Measurements from ENCODE around the gene NLRP6. TPM values are rescaled to one million over a fixed set of nuclear protein-coding genes. Genes with fewer than 3 reads are reported as not detected.
A peak's percentile ranks its signal among the peaks of the same experiment; 100 is the strongest.

The NLRP6 gene
- total RNA-seq, 1 experiment from 2014 or later = not detected

DNA sequence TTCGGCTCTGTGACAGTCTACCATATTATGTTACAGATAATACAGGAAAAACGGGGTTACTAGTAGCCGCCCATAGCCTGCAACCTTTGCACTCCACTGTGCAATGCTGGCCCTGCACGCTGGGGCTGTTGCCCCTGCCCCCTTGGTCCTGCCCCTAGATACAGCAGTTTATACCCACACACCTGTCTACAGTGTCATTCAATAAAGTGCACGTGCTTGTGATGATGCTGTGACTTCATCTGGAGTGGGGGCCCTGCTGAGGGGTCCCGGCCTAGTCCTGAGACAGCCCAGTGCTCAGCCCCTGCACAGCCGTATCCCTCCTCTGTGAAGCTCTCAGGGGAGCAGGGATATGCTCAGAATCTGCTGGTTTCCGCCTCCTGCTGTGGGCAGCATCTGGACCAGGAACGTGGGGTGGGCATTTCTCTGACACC is 36.9 kb downstream of the NLRP6 start:
- H3K27me3 ChIP-seq (replicated peaks; ENCODE audit: insufficient read depth, low read depth, low read length, poor library complexity) = no peaks in the 10 kb centered on the region
- H3K27ac ChIP-seq (ENCODE audit: low read depth, low read length, poor library complexity, severe bottlenecking) = no peak overlapping the region
- TF ChIP-seq, protein P1, sequence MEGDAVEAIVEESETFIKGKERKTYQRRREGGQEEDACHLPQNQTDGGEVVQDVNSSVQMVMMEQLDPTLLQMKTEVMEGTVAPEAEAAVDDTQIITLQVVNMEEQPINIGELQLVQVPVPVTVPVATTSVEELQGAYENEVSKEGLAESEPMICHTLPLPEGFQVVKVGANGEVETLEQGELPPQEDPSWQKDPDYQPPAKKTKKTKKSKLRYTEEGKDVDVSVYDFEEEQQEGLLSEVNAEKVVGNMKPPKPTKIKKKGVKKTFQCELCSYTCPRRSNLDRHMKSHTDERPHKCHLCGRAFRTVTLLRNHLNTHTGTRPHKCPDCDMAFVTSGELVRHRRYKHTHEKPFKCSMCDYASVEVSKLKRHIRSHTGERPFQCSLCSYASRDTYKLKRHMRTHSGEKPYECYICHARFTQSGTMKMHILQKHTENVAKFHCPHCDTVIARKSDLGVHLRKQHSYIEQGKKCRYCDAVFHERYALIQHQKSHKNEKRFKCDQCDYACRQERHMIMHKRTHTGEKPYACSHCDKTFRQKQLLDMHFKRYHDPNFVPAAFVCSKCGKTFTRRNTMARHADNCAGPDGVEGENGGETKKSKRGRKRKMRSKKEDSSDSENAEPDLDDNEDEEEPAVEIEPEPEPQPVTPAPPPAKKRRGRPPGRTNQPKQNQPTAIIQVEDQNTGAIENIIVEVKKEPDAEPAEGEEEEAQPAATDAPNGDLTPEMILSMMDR (conservative IDR thresholded peaks at IDR 0.05; ENCODE audit: low read depth, low read length) = no peak
- TF ChIP-seq EZH2 (IDR thresholded peaks at IDR 0.05; ENCODE audit: borderline replicate concordance, low read depth, low read length, poor library complexity, severe bottlenecking) = no peak
- DNase-seq (ENCODE audit: low spot score) = no peak
- no TSS peak for BruUV-seq (replicated peaks)
- H3K36me3 ChIP-seq (ENCODE audit: insufficient read depth, low read length, poor library complexity, severe bottlenecking) = no peaks in the 10 kb centered on the region
- no peaks in the 10 kb centered on the region for H3K9me3 ChIP-seq (ENCODE audit: low read depth, low read length, poor library complexity, severe bottlenecking)
- ChIA-PET POLR2A (ENCODE audit: low non-redundant PET) (no interaction called here), CTCF (no interaction called here)
- peaks cover 13% of the 10 kb centered on the region for H3K4me1 ChIP-seq (ENCODE audit: insufficient read depth, low read length, poor library complexity, severe bottlenecking)
- intact Hi-C loops (cut with micrococcal nuclease; ENCODE audit: unreplicated experiment) = no loop called here
- H3K4me3 ChIP-seq (ENCODE audit: low read depth, low read length, poor library complexity, severe bottlenecking) = peak overlapping the region; percentile 55

DNA sequence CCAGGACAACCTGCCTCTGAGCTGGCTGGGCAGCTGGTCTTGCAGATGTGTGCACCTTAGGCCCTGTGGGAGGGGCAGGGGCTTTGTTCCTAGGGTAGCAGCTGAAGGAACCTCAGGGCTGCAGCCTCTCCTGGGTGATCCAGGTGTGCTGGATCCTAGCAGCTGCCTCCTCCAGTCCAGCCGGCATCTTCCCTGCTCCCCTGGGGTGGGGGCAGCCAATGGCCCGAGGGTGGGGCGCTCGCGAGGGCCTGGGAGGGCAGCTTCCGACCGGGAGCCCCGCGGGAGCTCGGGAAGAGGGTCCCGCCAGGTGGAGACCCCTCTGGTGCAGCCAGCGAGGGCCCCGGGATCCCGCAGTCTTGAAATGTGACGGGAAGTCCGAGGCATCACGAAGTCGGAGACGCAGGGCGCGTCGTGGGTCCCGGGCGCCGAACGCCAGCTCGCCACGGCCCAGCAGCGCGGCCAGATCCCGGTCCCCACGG is 37.3 kb downstream of the NLRP6 start:
- intact Hi-C loops (cut with micrococcal nuclease; ENCODE audit: unreplicated experiment) = no loop called here
- POLR2A ChIA-PET (ENCODE audit: low non-redundant PET) = no interaction called here
- Histone ChIP-seq H3K9me3 (ENCODE audit: low read depth, low read length, poor library complexity, severe bottlenecking) (no peaks in the 10 kb centered on the region), H3K36me3 (ENCODE audit: insufficient read depth, low read length, poor library complexity, severe bottlenecking) (no peaks in the 10 kb centered on the region), H3K27me3 (replicated peaks; ENCODE audit: insufficient read depth, low read depth, low read length, poor library complexity) (no peaks in the 10 kb centered on the region), H3K4me1 (ENCODE audit: insufficient read depth, low read length, poor library complexity, severe bottlenecking) (peaks cover 13% of the 10 kb centered on the region), H3K4me3 (ENCODE audit: low read depth, low read length, poor library complexity, severe bottlenecking) (peak overlapping the region; percentile 55), H3K27ac (ENCODE audit: low read depth, low read length, poor library complexity, severe bottlenecking) (no peak overlapping the region)
- CTCF ChIA-PET = no interaction called here
- no peak for DNase-seq (ENCODE audit: low spot score)
- TF ChIP-seq, protein P1 (conservative IDR thresholded peaks at IDR 0.05; ENCODE audit: low read depth, low read length) = no peak
- no peak for TF ChIP-seq EZH2 (IDR thresholded peaks at IDR 0.05; ENCODE audit: borderline replicate concordance, low read depth, low read length, poor library complexity, severe bottlenecking)
- BruUV-seq (replicated peaks) = no TSS peak

DNA sequence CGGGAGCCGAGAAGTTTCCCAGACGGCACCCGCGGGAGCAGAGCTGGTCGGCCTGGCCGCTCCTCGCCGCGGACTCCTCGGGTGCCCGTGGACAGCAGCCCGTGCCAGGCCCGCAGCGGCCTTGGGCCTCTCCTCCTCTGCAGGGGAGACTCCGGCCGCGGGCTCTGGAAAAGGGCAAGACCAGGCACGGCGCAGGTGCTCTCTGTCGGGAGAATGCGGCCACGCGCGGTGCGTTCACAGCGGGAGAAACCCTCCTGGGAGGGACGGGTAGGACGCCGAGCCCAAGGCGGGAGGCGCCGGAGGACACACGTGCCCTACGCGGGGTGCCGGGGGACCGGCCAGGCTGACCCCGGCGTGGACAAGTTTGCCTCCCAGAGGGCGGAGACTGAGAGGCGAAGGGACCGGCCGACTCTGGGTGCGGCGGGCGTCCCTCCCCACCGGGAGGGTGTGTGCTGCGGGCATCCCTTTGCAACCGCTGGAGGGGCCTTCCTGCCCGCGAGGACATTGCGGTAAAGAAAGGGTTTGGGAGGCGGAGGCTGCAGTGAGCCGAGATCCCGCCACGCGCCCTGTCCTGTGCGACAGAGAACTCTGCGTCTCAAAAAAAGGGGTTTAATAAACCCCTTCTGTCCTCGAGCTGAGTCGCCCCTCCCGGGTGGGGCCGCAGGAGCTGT is 38.0 kb downstream of the NLRP6 start:
- Histone ChIP-seq H3K4me1 (ENCODE audit: insufficient read depth, low read length, poor library complexity, severe bottlenecking) (peaks cover 13% of the 10 kb centered on the region), H3K4me3 (ENCODE audit: low read depth, low read length, poor library complexity, severe bottlenecking) (no peak overlapping the region), H3K27ac (ENCODE audit: low read depth, low read length, poor library complexity, severe bottlenecking) (no peak overlapping the region), H3K27me3 (replicated peaks; ENCODE audit: insufficient read depth, low read depth, low read length, poor library complexity) (no peaks in the 10 kb centered on the region), H3K9me3 (ENCODE audit: low read depth, low read length, poor library complexity, severe bottlenecking) (no peaks in the 10 kb centered on the region), H3K36me3 (ENCODE audit: insufficient read depth, low read length, poor library complexity, severe bottlenecking) (no peaks in the 10 kb centered on the region)
- CTCF ChIA-PET = no interaction called here
- POLR2A ChIA-PET (ENCODE audit: low non-redundant PET) = no interaction called here
- intact Hi-C loops (cut with micrococcal nuclease; ENCODE audit: unreplicated experiment) = no loop called here
- no TSS peak for BruUV-seq (replicated peaks)
- TF ChIP-seq, protein P1 (conservative IDR thresholded peaks at IDR 0.05; ENCODE audit: low read depth, low read length) = no peak
- no peak for TF ChIP-seq EZH2 (IDR thresholded peaks at IDR 0.05; ENCODE audit: borderline replicate concordance, low read depth, low read length, poor library complexity, severe bottlenecking)
- no peak for DNase-seq (ENCODE audit: low spot score)

All from A673 (cell line).